Measurements from ENCODE around the gene TUSC2.

TUSC2 gene

DNA sequence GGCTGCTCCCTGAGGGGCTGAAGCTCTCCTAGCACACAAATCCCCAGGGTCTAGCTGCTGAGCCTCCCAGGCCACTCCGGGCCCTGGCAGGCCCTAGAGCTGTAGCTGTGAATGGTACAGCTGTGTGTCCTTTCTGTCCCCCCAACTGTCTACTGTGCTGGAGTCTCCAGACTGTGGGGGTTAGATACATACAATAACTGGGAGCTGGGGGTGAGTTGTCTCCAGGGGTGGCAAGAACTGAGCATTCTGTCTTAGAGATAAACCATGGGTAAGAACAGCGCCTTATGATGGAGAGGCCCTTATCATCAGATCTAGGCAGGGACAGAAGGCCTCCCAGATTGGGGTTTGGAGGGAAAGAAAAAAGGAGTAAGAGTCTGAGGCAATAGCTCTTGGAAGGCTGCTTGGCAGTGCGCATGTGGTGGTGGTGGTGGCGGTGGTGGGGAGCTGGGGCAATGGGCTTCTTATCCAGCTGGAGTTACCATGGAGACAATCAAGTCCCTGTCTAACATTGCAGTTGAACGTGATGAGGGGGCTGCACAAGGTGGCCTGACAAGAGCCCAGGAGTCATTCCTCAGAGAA lies 26.3 kb upstream of the TUSC2 start:
- no peak for DNase-seq

- no peak for DNase-seq
Observed at GRCh38 chr3:50353245-50354004, 25.4 kb upstream of the TUSC2 start.

- DNase-seq = no peak
Observed at GRCh38 chr3:50352781-50353180, 24.8 kb upstream of the TUSC2 start.

- no peak for DNase-seq
Observed at GRCh38 chr3:50351323-50351697, 23.3 kb upstream of the TUSC2 start.

DNA sequence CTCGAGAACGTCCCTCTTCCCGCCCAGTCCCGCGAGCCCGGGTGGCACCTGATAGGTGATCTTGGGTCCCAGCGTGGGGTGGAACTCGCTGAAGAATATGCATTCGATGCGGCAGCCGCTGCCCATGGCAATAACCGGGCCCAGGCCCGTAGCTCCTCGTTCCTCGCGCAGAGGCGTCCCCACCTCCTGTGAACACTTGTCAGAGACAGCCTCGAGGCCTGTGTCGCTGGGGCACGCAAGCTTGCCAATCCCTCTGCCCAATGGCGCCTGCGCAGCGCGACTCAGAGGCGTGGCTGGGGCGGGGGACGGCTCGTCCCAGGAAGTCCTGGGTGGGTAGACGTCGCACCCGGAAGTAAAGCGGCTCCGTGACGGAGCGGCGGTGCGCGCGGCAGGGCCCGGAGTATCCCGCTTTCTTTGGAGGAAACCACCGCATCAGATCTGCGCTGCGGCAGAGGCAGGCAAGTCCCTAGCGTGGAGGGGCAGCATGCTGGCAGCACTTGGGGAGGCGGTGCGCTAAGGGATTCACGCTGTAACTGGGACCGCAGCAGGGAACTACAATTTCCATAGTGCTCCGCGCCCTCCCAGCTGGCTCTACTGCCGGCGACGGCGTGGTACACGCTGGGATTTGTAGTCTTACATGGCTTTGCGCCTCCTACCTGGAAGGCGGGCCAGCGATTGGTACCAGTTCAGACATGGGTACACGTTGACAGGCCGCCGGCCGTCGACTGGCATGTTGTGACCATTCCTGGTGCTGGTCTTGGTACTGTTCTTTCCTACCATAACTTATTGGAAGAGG lies 22.7 kb upstream of the TUSC2 start, which contains the start of the genes CYB561D2 and NPRL2:
Gene CYB561D2 (plus strand): TSS at position 336 of the 796 bp plus-strand sequence. CDS start 572 bp downstream, outside the sequence.
Gene NPRL2 (minus strand): TSS at position 249 of the 796 bp plus-strand sequence. CDS start 123 bp downstream, at position 126.
- peak; percentile 62 for DNase-seq

GRCh38 chr3:50350213-50350526 lies 22.1 kb upstream of the TUSC2 start:
- DNase-seq = no peak

- DNase-seq = no peak
Observed at GRCh38 chr3:50347187-50347813, 19.3 kb upstream of the TUSC2 start.

GRCh38 chr3:50345586-50346234 lies 17.7 kb upstream of the TUSC2 start, which contains the start of gene ZMYND10:
Gene ZMYND10 (minus strand): TSS chr3:50345732. CDS start chr3:50345579, 153 bp downstream.
- no peak for DNase-seq

GRCh38 chr3:50345008-50345407 lies 17.0 kb upstream of the TUSC2 start:
- DNase-seq = no peak

GRCh38 chr3:50342813-50343633 lies 15.0 kb upstream of the TUSC2 start:
- DNase-seq = no peak

DNA sequence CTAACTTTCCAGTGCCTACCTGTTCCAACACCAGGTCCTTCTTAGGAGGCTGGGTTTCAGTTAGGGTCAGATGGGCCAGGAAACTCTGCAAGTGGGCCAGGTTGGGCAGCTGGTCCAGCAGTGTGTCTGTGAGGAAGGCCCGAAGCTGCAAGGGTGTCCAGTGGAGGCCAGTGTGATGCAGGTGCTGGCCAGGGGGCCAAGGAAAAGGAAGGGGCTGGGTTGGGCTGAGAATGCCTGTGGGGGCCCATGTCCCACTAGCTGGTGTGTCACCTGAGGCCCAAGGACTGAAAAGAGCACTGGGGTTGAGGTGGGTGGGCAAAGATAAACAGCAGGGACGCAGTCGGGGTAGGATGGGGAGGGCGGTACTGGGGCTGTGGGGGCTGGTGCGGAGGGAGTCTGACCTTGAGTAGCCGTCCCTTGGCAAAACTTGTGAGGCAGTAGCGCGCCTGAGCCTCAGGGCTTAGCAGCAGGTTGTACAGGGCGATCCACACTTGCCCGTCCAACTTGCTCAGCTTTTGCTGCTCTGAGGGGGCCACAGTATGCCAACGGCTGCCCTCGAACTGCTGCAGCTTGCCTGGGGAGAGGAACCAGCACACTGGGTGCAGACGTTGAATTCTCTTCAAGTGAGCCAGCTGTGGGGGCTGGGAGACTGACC lies 14.1 kb upstream of the TUSC2 start:
- DNase-seq = no peak

GRCh38 chr3:50341537-50341936 lies 13.5 kb upstream of the TUSC2 start:
- DNase-seq = no peak

DNA sequence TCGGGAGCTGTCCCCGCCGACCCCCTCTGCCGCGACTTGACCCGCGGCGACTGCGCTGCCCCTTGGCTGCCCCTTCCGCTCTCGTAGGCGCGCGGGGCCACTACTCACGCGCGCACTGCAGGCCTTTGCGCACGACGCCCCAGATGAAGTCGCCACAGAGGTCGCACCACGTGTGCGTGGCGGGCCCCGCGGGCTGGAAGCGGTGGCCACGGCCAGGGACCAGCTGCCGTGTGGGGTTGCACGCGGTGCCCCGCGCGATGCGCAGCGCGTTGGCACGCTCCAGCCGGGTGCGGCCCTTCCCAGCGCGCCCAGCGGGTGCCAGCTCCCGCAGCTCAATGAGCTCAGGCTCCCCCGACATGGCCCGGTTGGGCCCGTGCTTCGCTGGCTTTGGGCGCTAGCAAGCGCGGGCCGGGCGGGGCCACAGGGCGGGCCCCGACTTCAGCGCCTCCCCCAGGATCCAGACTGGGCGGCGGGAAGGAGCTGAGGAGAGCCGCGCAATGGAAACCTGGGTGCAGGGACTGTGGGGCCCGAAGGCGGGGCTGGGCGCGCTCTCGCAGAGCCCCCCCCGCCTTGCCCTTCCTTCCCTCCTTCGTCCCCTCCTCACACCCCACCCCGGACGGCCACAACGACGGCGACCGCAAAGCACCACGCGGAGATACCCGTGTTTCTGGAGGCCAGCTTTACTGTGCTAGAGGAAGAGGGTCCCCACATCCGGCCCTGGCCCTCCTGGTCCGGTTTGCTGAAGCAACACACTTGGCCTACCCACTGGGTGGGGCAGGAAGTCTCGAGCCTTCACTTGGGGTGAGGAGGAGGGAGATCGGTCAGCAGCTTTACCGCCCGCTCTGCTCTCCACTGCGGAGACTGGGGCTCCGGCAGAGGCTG lies 12.7 kb upstream of the TUSC2 start, which contains the start of gene RASSF1:
Gene RASSF1 (minus strand): TSS at position 389 of the 882 bp plus-strand sequence. CDS start 31 bp downstream, at position 358.
- DNase-seq = no peak

GRCh38 chr3:50340147-50340447 lies 12.1 kb upstream of the TUSC2 start:
- no peak for DNase-seq

DNA sequence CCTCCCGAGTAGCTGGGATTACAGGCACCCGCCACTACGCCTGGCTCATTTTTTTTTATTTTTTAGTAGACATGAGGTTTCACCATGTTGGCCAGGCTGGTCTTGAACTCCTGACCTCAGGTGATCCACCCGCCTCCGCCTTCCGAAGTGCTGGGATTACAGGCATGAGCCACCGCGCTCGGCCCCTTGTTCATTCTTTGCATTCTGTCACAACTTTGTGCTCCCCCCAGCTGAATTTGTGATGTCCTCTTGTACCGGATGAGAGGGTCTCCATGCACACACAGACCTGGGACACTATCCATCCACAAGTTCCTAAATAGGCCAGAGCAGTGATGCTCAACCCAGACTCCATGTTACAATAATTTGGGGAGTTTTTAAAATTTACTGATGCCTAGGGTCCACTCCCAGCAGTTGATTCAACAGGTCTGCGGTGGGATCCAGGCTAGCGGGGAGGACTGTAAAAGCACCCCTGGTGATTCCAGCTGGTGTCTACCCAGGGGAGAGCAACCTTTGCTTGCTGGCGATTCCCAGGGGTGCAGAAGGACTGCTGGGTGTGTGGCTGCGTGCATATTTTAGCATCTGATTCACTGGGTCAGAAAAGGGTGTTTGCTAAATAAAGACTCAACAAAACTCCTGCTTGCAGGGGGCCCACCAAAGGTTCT lies 11.6 kb upstream of the TUSC2 start:
- no peak for DNase-seq

- no peak for DNase-seq
Observed at GRCh38 chr3:50338965-50339364, 10.9 kb upstream of the TUSC2 start.

DNA sequence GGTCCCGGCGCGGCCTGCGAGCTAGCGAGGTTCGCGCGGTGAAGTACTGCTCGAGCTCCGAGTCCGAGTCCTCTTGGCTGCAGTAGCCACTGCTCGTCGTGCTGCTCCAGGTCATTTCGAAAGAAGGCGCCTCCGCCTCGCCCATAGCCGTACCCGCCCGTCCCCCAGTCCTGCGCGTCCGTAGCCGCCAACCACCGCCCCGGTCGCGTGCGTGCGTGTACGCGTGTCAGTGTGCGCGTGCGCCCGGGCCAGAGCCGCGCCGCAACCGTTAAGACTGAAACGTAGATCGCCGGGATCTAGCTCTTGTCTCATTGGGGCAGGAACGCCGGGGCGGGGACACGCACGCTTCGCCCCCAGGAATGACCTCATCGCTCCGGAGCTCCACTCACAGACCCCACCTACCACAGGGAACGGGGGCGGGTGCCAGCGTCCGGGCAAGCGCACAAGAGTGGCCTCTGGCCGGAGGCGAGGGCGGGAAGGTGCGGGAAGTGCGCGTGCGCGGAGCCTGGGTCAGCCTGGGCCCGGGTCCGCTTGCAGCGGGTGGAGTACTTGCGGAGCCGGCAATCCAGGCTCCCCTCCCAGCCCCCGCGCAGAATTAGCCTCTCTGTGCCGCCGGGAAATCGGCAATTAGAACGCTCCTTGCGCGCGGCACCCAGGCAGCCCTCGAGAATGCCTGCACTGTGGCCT lies 9.3 kb upstream of the TUSC2 start:
- DNase-seq = peak; percentile 88

DNA sequence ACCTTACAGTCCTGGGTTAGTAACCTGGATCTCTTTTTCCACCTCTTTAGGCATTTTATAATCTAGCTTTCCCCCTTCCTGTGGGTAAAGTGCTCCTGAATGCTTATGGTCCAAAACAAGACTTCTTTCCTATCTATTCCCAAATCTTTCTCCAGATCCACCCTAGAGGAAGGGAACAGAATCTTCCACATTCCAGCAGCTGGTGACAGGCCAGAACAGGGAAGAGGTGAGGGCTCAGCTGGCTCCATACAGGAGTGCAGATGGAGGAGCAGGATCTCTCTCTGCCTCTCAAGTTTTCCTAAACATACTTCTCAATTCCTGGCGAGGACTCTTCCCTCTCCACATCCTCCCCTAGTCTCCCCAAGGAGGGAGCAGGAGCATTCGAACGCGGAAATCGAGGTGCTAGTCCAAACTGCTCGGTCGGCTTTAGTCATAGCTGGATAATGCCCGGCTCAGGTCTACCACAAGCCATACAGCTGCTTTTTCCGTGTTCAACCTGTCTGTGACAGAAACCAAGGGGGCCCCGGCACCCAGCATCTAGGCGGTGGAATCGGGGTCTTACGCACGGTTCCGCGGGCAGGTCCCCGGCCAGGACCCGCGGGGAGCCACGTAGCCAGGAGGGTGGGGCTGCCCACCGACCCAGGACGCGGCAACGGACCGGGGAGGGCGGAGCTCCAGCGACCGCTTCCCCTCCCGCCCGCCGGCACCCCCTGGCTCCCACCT lies 8.6 kb upstream of the TUSC2 start:
- DNase-seq = no peak

All from NCI-H2081 treated with DMSO at 0.1 percent for 48 hours (cell line).